ENCODE results near the gene ZIC2. TPM values are rescaled to one million over a fixed set of nuclear protein-coding genes. Genes with fewer than 3 reads are reported as not detected.

The ZIC2 gene
- polyA plus RNA-seq, 4 donors = 0.04 TPM; not detected in 3

GRCh38 chr13:99995589-99996380 lies 14.2 kb downstream of the ZIC2 start:
- H3K36me3 ChIP-seq (ENCODE audit: control insufficient read depth in 3 of 3, insufficient read depth in 2 of 3, low read depth in 1 of 3, low read length in 3 of 3) = no peaks in the 10 kb centered on the region
- no peaks in the 10 kb centered on the region for H3K9me3 ChIP-seq (ENCODE audit: control insufficient read depth in 2 of 2, insufficient read depth in 1 of 2, low read depth in 1 of 2, low read length in 1 of 2)
- 6 to 9% (median 9%) methylated on average over 21 of the region's 21 CpGs for WGBS, 3 donors
- peaks cover 16 to 75% (median 55%) of the 10 kb centered on the region in 3 donors for H3K27me3 ChIP-seq (ENCODE audit: control insufficient read depth in 3 of 3, insufficient read depth in 3 of 3, low read length in 3 of 3)
- DNase-seq (peak; percentile 26 to 73), FAIRE-seq (no peak)
- H3K27ac ChIP-seq (ENCODE audit: low read depth in 1 of 3, low read length in 2 of 3) = no peak overlapping the region
- H3K4me3 ChIP-seq (ENCODE audit: low read depth in 1 of 3, low read length in 3 of 3) = no peak overlapping the region
- H3K4me1 ChIP-seq (ENCODE audit: control insufficient read depth in 3 of 3, insufficient read depth in 2 of 3, low read depth in 1 of 3, low read length in 2 of 3) = peaks cover 0 to 5% (median 0%) of the 10 kb centered on the region in 3 donors

- no peaks in the 10 kb centered on the region for H3K36me3 ChIP-seq (ENCODE audit: control insufficient read depth in 3 of 3, insufficient read depth in 2 of 3, low read depth in 1 of 3, low read length in 3 of 3)
- DNase-seq (peak in 1 of 2 donors; percentile 10), FAIRE-seq (no peak)
- H3K9me3 ChIP-seq (ENCODE audit: control insufficient read depth in 2 of 2, insufficient read depth in 1 of 2, low read depth in 1 of 2, low read length in 1 of 2) = no peaks in the 10 kb centered on the region
- peaks cover 16 to 68% (median 48%) of the 10 kb centered on the region in 3 donors for H3K27me3 ChIP-seq (ENCODE audit: control insufficient read depth in 3 of 3, insufficient read depth in 3 of 3, low read length in 3 of 3)
- WGBS, 3 donors = 13 to 20% (median 17%) methylated on average over 8 of the region's 8 CpGs
- peak overlapping the region in 1 of 3 donors; percentile 11 for H3K4me3 ChIP-seq (ENCODE audit: low read depth in 1 of 3, low read length in 3 of 3)
- H3K4me1 ChIP-seq (ENCODE audit: control insufficient read depth in 3 of 3, insufficient read depth in 2 of 3, low read depth in 1 of 3, low read length in 2 of 3) = peaks cover 0 to 5% (median 0%) of the 10 kb centered on the region in 3 donors
- H3K27ac ChIP-seq (ENCODE audit: low read depth in 1 of 3, low read length in 2 of 3) = no peak overlapping the region
Measured at GRCh38 chr13:99996381-99996973, 14.9 kb downstream of the ZIC2 start.

GRCh38 chr13:99997702-99998214 lies 16.2 kb downstream of the ZIC2 start:
- WGBS, 3 donors = 39 to 59% (median 58%) methylated on average over 31 to 40 of the region's 40 CpGs
- no peak for DNase-seq
- H3K4me3 ChIP-seq (ENCODE audit: low read depth in 1 of 3, low read length in 3 of 3) = no peak overlapping the region
- H3K27me3 ChIP-seq (ENCODE audit: control insufficient read depth in 3 of 3, insufficient read depth in 3 of 3, low read length in 3 of 3) = peaks cover 16 to 56% (median 38%) of the 10 kb centered on the region in 3 donors
- no peaks in the 10 kb centered on the region for H3K36me3 ChIP-seq (ENCODE audit: control insufficient read depth in 3 of 3, insufficient read depth in 2 of 3, low read depth in 1 of 3, low read length in 3 of 3)
- H3K27ac ChIP-seq (ENCODE audit: low read depth in 1 of 3, low read length in 2 of 3) = no peak overlapping the region
- peaks cover 0 to 5% (median 0%) of the 10 kb centered on the region in 3 donors for H3K4me1 ChIP-seq (ENCODE audit: control insufficient read depth in 3 of 3, insufficient read depth in 2 of 3, low read depth in 1 of 3, low read length in 2 of 3)
- no peaks in the 10 kb centered on the region for H3K9me3 ChIP-seq (ENCODE audit: control insufficient read depth in 2 of 2, insufficient read depth in 1 of 2, low read depth in 1 of 2, low read length in 1 of 2)
- no peak for FAIRE-seq

GRCh38 chr13:99998261-99998660 lies 16.7 kb downstream of the ZIC2 start:
- DNase-seq = no peak
- no peak for FAIRE-seq
- WGBS, 3 donors = 86 to 89% (median 87%) methylated on average over 11 of the region's 11 CpGs
- Histone ChIP-seq H3K9me3 (ENCODE audit: control insufficient read depth in 2 of 2, insufficient read depth in 1 of 2, low read depth in 1 of 2, low read length in 1 of 2) (no peaks in the 10 kb centered on the region), H3K36me3 (ENCODE audit: control insufficient read depth in 3 of 3, insufficient read depth in 2 of 3, low read depth in 1 of 3, low read length in 3 of 3) (no peaks in the 10 kb centered on the region), H3K27ac (ENCODE audit: low read depth in 1 of 3, low read length in 2 of 3) (no peak overlapping the region), H3K27me3 (ENCODE audit: control insufficient read depth in 3 of 3, insufficient read depth in 3 of 3, low read length in 3 of 3) (peaks cover 16 to 54% (median 37%) of the 10 kb centered on the region in 3 donors), H3K4me1 (ENCODE audit: control insufficient read depth in 3 of 3, insufficient read depth in 2 of 3, low read depth in 1 of 3, low read length in 2 of 3) (peaks cover 0 to 5% (median 0%) of the 10 kb centered on the region in 3 donors), H3K4me3 (ENCODE audit: low read depth in 1 of 3, low read length in 3 of 3) (no peak overlapping the region)

- Histone ChIP-seq H3K4me1 (ENCODE audit: control insufficient read depth in 3 of 3, insufficient read depth in 2 of 3, low read depth in 1 of 3, low read length in 2 of 3) (no peaks in the 10 kb centered on the region), H3K27ac (ENCODE audit: low read depth in 1 of 3, low read length in 2 of 3) (no peak overlapping the region), H3K36me3 (ENCODE audit: control insufficient read depth in 3 of 3, insufficient read depth in 2 of 3, low read depth in 1 of 3, low read length in 3 of 3) (no peaks in the 10 kb centered on the region), H3K27me3 (ENCODE audit: control insufficient read depth in 3 of 3, insufficient read depth in 3 of 3, low read length in 3 of 3) (no peaks in the 10 kb centered on the region), H3K9me3 (ENCODE audit: control insufficient read depth in 2 of 2, insufficient read depth in 1 of 2, low read depth in 1 of 2, low read length in 1 of 2) (no peaks in the 10 kb centered on the region), H3K4me3 (ENCODE audit: low read depth in 1 of 3, low read length in 3 of 3) (no peak overlapping the region)
- FAIRE-seq = no peak
- 85 to 93% (median 92%) methylated on average over 1 of the region's 1 CpG for WGBS, 3 donors
- no peak for DNase-seq
Measured at GRCh38 chr13:100014621-100015020, 33.0 kb downstream of the ZIC2 start.

- WGBS, 3 donors = 89 to 100% (median 93%) methylated on average over 3 of the region's 3 CpGs
Measured at GRCh38 chr13:100019780-100020356, 38.3 kb downstream of the ZIC2 start.

GRCh38 chr13:100022798-100023197 lies 41.2 kb downstream of the ZIC2 start:
- DNase-seq (no peak), FAIRE-seq (no peak)
- H3K36me3 ChIP-seq (ENCODE audit: control insufficient read depth in 3 of 3, insufficient read depth in 2 of 3, low read depth in 1 of 3, low read length in 3 of 3) = no peaks in the 10 kb centered on the region
- no peak overlapping the region for H3K27ac ChIP-seq (ENCODE audit: low read depth in 1 of 3, low read length in 2 of 3)
- WGBS, 3 donors = 83 to 91% (median 89%) methylated on average over 3 of the region's 3 CpGs
- H3K4me1 ChIP-seq (ENCODE audit: control insufficient read depth in 3 of 3, insufficient read depth in 2 of 3, low read depth in 1 of 3, low read length in 2 of 3) = no peaks in the 10 kb centered on the region
- no peaks in the 10 kb centered on the region for H3K27me3 ChIP-seq (ENCODE audit: control insufficient read depth in 3 of 3, insufficient read depth in 3 of 3, low read length in 3 of 3)
- no peak overlapping the region for H3K4me3 ChIP-seq (ENCODE audit: low read depth in 1 of 3, low read length in 3 of 3)
- H3K9me3 ChIP-seq (ENCODE audit: control insufficient read depth in 2 of 2, insufficient read depth in 1 of 2, low read depth in 1 of 2, low read length in 1 of 2) = peaks cover 0 to 4% of the 10 kb centered on the region in 2 donors

More at GRCh38 chr13:100019780-100020356, 38.3 kb downstream of the ZIC2 start:
- no peak for DNase-seq
- Histone ChIP-seq H3K4me3 (ENCODE audit: low read depth in 1 of 3, low read length in 3 of 3) (no peak overlapping the region), H3K27me3 (ENCODE audit: control insufficient read depth in 3 of 3, insufficient read depth in 3 of 3, low read length in 3 of 3) (no peaks in the 10 kb centered on the region), H3K36me3 (ENCODE audit: control insufficient read depth in 3 of 3, insufficient read depth in 2 of 3, low read depth in 1 of 3, low read length in 3 of 3) (no peaks in the 10 kb centered on the region), H3K9me3 (ENCODE audit: control insufficient read depth in 2 of 2, insufficient read depth in 1 of 2, low read depth in 1 of 2, low read length in 1 of 2) (no peaks in the 10 kb centered on the region), H3K4me1 (ENCODE audit: control insufficient read depth in 3 of 3, insufficient read depth in 2 of 3, low read depth in 1 of 3, low read length in 2 of 3) (no peaks in the 10 kb centered on the region), H3K27ac (ENCODE audit: low read depth in 1 of 3, low read length in 2 of 3) (no peak overlapping the region)
- no peak for FAIRE-seq

- Histone ChIP-seq H3K36me3 (ENCODE audit: control insufficient read depth in 3 of 3, insufficient read depth in 2 of 3, low read depth in 1 of 3, low read length in 3 of 3) (no peaks in the 10 kb centered on the region), H3K4me1 (ENCODE audit: control insufficient read depth in 3 of 3, insufficient read depth in 2 of 3, low read depth in 1 of 3, low read length in 2 of 3) (no peaks in the 10 kb centered on the region), H3K4me3 (ENCODE audit: low read depth in 1 of 3, low read length in 3 of 3) (no peak overlapping the region), H3K27ac (ENCODE audit: low read depth in 1 of 3, low read length in 2 of 3) (no peak overlapping the region), H3K9me3 (ENCODE audit: control insufficient read depth in 2 of 2, insufficient read depth in 1 of 2, low read depth in 1 of 2, low read length in 1 of 2) (peaks cover 0 to 4% of the 10 kb centered on the region in 2 donors), H3K27me3 (ENCODE audit: control insufficient read depth in 3 of 3, insufficient read depth in 3 of 3, low read length in 3 of 3) (no peaks in the 10 kb centered on the region)
- no peak for FAIRE-seq
- 47 to 67% (median 48%) methylated on average over 2 of the region's 2 CpGs for WGBS, 3 donors
- peak; percentile 21 to 25 for DNase-seq
Measured at GRCh38 chr13:100024023-100024422, 42.4 kb downstream of the ZIC2 start.

Data from small intestine (tissue), 7 donors.